OCI-LY3 (cell line): Measurements from ENCODE around the gene ELFN1.

Experiments used
- EZH2phosphoT487 ChIP-seq: fragments of 200-600 bp; shearing (Covaris generic); IDR thresholded peaks from 2 replicates; pipeline ENCODE4 v1.6.1; 2018; ENCODE audit warnings: antibody characterized with exemption, mixed run types, low read depth
- TF ChIP-seq, protein P1 (sequence below): fragments of 200-600, 300-600 bp; sonication (generic); IDR thresholded peaks from 2 replicates; pipeline ENCODE4 v1.5.1; 2014; ENCODE audit warnings: antibody characterized with exemption, low read length, low read depth

DNA sequence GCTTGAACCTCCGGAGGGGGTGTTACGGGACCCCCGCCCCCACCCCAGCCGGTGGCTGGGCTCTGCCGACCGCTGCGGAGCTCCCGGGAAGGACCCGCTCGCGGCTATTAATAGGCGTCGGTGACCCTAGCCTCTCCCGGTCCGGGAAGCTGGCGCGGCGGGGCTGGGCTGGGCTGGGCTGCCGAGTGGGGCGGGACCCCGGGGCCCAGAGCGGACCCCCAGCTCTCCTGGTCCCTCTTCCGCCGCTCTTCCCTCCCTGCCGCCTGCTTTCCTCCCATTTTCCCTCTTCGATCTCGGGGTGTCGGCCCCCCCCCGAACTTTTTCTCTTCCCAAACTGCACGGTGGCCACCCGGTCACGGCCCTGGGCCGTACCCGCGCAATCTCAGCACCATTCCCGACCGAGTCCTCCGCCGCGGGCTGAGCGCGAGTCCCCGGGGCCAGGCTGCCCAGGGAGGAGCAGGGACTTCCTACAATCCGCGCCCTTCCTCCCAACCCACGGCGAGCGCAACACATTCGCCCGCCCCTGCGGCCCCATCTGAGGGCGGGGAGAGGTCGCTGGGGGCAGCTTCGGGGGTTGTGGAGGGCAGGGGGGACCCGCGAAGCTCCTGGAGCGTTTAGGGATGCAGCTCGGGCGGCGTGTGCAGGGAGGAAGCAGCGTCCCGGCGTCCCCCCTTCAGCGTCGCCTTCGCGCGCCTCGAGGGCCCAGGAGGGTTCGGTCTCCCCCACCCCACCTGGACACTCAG, 3.1 kb upstream of the ELFN1 start:
- TF ChIP-seq, protein P1, sequence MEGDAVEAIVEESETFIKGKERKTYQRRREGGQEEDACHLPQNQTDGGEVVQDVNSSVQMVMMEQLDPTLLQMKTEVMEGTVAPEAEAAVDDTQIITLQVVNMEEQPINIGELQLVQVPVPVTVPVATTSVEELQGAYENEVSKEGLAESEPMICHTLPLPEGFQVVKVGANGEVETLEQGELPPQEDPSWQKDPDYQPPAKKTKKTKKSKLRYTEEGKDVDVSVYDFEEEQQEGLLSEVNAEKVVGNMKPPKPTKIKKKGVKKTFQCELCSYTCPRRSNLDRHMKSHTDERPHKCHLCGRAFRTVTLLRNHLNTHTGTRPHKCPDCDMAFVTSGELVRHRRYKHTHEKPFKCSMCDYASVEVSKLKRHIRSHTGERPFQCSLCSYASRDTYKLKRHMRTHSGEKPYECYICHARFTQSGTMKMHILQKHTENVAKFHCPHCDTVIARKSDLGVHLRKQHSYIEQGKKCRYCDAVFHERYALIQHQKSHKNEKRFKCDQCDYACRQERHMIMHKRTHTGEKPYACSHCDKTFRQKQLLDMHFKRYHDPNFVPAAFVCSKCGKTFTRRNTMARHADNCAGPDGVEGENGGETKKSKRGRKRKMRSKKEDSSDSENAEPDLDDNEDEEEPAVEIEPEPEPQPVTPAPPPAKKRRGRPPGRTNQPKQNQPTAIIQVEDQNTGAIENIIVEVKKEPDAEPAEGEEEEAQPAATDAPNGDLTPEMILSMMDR, result no peak
- no peak for TF ChIP-seq EZH2phosphoT487
